Stomach (tissue), 4 donors: ENCODE data around the gene LENEP.

Source experiments
- CTCF ChIP-seq, 7 experiments: fragments of 450-650 bp in 4 of 7; fragments of 200-600 bp in 3 of 7; sonication (generic) in 3 of 7; IDR thresholded peaks; one replicate each; pipeline ENCODE4 v1.5.1; 2016 to 2019; ENCODE audit warnings: antibody characterized with exemption in 7 of 7, control low read depth in 2 of 7, mild to moderate bottlenecking in 1 of 7
- POLR2A ChIP-seq, 4 donors: fragments of 450-650 bp; IDR thresholded peaks; one replicate each; pipeline ENCODE4 v1.6.1; 2016; ENCODE audit warnings: antibody characterized with exemption in 4 of 4, control low read depth in 2 of 4, mild to moderate bottlenecking in 1 of 4, moderate library complexity in 1 of 4
- POLR2AphosphoS5 ChIP-seq, 3 donors: sonication (generic); formaldehyde crosslinking; IDR thresholded peaks; one replicate each; pipeline ENCODE4 v1.6.1; 2016; ENCODE audit warnings: antibody characterized with exemption in 3 of 3

DNA sequence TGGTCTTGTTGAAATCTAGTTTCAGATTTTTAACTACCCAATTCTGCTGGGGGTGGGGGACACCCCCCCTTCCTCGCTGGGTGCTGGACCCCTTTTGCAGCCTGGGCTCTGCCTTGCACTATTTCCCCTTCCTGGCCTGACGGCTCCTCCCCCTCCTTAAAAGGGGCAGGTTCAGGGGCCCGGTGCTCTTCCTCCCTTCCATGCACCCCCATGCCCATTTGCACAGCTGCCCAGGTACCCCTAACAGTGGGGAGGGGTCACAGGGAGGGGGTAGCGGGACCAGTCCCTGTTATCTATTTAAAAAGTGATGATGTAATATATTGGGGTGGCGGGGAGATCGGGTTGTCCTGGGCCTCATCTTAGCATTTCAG, 24.5 kb downstream of the LENEP start:
- no peak for TF ChIP-seq POLR2A (IDR thresholded peaks at IDR 0.05)
- TF ChIP-seq CTCF (IDR thresholded peaks at IDR 0.05), result no peak
- no peak for TF ChIP-seq POLR2AphosphoS5 (IDR thresholded peaks at IDR 0.05)
